ENCODE measurements around the gene SLC2A2.

SLC2A2 gene

DNA sequence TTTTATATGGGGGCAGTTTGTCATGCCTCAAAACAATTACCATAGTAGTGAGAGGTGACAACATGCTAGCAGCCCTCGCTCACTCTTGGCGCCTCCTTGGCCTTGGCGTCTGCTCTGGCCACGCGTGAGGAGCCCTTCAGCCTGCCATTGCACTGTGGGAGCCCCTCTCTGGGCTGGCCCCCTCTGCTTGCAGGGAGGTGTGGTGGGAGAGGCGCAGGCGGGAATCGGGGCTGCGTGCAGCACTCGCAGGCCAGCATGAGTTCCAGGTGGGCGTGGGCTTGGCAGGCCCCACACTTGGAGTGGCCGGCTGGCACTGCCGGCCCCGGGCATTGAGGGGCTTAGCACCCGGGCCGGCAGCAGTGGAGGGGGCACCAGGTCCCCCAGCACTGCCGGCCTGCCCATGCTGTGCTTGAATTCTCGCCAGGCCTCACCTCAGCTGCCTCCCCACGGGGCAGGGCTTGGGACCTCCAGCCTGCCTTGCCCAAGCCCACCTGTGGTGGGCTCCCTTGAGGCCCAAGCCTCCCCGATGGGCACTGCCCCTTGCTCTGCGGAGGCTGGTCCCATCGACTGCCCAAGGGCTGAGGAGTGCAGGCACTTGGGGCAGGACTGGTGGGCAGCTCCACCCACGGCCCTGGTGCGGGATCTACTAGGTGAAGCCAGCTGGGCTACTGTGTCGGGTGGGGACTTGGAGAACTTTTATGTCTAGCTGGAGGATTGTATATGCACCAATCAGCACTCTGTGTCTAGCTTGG is 79.3 kb downstream of the SLC2A2 start:
- H3K4me3 Mint-ChIP-seq = no peak overlapping the region
- H3K36me3 Mint-ChIP-seq = no peaks in the 10 kb centered on the region
- DNase-seq (ENCODE audit: low spot score in 2 of 2) (no peak), ATAC-seq (no peak)
- H3K9me3 Mint-ChIP-seq = peaks cover 4% of the 10 kb centered on the region
- no peak overlapping the region for H3K27ac Mint-ChIP-seq
- no peaks in the 10 kb centered on the region for H3K4me1 Mint-ChIP-seq

Measured in stimulated activated effector memory CD8-positive, alpha-beta T cell treated with anti-CD3 and anti-CD28 coated beads, Interleukin-12 subunit alpha, Interleukin-12 subunit beta, amount 100 ng/mL, for 72 hours (primary cell).